ENCODE data around the gene PARP4.
"Not testable (repeated sequence)": the region's sequence is repeated elsewhere in the genome, so short reads cannot be mapped to it uniquely, and the experiment has no call there.

Gene PARP4

GRCh38 chr13:24452044-24452443, 60.5 kb downstream of the PARP4 start:
- DNase-seq (ENCODE audit: low read depth in 4 of 4, low spot score in 1 of 4) = no peak

- DNase-seq (ENCODE audit: low read depth in 4 of 4, low spot score in 1 of 4) = no peak
These were observed 62.0 kb downstream of the PARP4 start for GRCh38 chr13:24450530-24450929.

GRCh38 chr13:24444851-24445250, 67.7 kb downstream of the PARP4 start:
- DNase-seq (ENCODE audit: low read depth in 4 of 4, low spot score in 1 of 4) = not testable (repeated sequence)

- DNase-seq (ENCODE audit: low read depth in 4 of 4, low spot score in 1 of 4) = no peak
These were observed 69.2 kb downstream of the PARP4 start for GRCh38 chr13:24443366-24443765.

- DNase-seq (ENCODE audit: low read depth in 4 of 4, low spot score in 1 of 4) = not testable (repeated sequence)
These were observed 86.5 kb downstream of the PARP4 start for GRCh38 chr13:24426045-24426444.

GRCh38 chr13:24419668-24420067, 92.9 kb downstream of the PARP4 start:
- DNase-seq (ENCODE audit: low read depth in 4 of 4, low spot score in 1 of 4) = not testable (repeated sequence)

GRCh38 chr13:24407844-24408243, 104.7 kb downstream of the PARP4 start:
- no peak for DNase-seq (ENCODE audit: low read depth in 4 of 4, low spot score in 1 of 4)

GRCh38 chr13:24406524-24406923, 106.1 kb downstream of the PARP4 start:
- DNase-seq (ENCODE audit: low read depth in 4 of 4, low spot score in 1 of 4) = no peak

- no peak for DNase-seq (ENCODE audit: low read depth in 4 of 4, low spot score in 1 of 4)
These were observed 115.8 kb downstream of the PARP4 start for GRCh38 chr13:24396821-24397220.

- no peak for DNase-seq (ENCODE audit: low read depth in 4 of 4, low spot score in 1 of 4)
These were observed 119.6 kb downstream of the PARP4 start for GRCh38 chr13:24392972-24393371.

- not testable (repeated sequence) for DNase-seq (ENCODE audit: low read depth in 4 of 4, low spot score in 1 of 4)
These were observed 120.6 kb downstream of the PARP4 start for GRCh38 chr13:24391771-24392683.

GRCh38 chr13:24390795-24391194, 121.8 kb downstream of the PARP4 start:
- DNase-seq (ENCODE audit: low read depth in 4 of 4, low spot score in 1 of 4) = not testable (repeated sequence)

GRCh38 chr13:24389506-24389905, 123.1 kb downstream of the PARP4 start:
- DNase-seq (ENCODE audit: low read depth in 4 of 4, low spot score in 1 of 4) = no peak

GRCh38 chr13:24388743-24389142, 123.8 kb downstream of the PARP4 start:
- DNase-seq (ENCODE audit: low read depth in 4 of 4, low spot score in 1 of 4) = not testable (repeated sequence)

- no peak for DNase-seq (ENCODE audit: low read depth in 4 of 4, low spot score in 1 of 4)
These were observed 125.5 kb downstream of the PARP4 start for GRCh38 chr13:24386816-24387708.

- DNase-seq (ENCODE audit: low read depth in 4 of 4, low spot score in 1 of 4) = no peak
These were observed 126.7 kb downstream of the PARP4 start for GRCh38 chr13:24385902-24386301.

GRCh38 chr13:24384946-24385345, 127.6 kb downstream of the PARP4 start:
- not testable (repeated sequence) for DNase-seq (ENCODE audit: low read depth in 4 of 4, low spot score in 1 of 4)

- DNase-seq (ENCODE audit: low read depth in 4 of 4, low spot score in 1 of 4) = not testable (repeated sequence)
These were observed 128.5 kb downstream of the PARP4 start for GRCh38 chr13:24384091-24384490.

GRCh38 chr13:24381541-24382265, 130.9 kb downstream of the PARP4 start:
- no peak for DNase-seq (ENCODE audit: low read depth in 4 of 4, low spot score in 1 of 4)

- not testable (repeated sequence) for DNase-seq (ENCODE audit: low read depth in 4 of 4, low spot score in 1 of 4)
These were observed 131.7 kb downstream of the PARP4 start for GRCh38 chr13:24380881-24381280.

GRCh38 chr13:24380227-24380626, 132.4 kb downstream of the PARP4 start:
- not testable (repeated sequence) for DNase-seq (ENCODE audit: low read depth in 4 of 4, low spot score in 1 of 4)

Measured in stimulated activated CD4-positive, alpha-beta T cell treated with anti-CD3 and anti-CD28 coated beads, Interleukin-1b, Interleukin-23, amount 100 ng/mL, for 24 hours (primary cell).